ENCODE results near the gene RASD1.

DNA sequence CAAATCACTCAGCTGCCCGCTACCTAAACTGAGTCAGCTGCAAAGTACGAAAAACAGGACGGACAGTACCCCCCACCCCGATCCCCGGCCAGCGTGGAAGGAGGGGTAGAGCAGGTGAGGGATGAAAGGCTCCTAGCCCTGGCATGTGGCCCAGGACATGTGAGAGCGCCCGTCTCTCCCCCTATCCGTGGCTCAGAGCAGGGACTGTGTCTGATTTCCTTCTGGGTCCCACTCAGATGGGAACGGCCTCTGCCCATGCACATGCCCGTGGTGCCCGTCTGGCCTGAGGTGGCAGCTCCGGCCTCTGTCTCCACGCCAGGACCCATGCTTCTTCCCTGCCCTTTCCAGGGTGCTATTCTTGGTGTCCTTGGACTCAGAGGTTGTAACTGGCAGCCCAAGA lies 30.2 kb upstream of the RASD1 start:
- TF ChIP-seq, protein P1, sequence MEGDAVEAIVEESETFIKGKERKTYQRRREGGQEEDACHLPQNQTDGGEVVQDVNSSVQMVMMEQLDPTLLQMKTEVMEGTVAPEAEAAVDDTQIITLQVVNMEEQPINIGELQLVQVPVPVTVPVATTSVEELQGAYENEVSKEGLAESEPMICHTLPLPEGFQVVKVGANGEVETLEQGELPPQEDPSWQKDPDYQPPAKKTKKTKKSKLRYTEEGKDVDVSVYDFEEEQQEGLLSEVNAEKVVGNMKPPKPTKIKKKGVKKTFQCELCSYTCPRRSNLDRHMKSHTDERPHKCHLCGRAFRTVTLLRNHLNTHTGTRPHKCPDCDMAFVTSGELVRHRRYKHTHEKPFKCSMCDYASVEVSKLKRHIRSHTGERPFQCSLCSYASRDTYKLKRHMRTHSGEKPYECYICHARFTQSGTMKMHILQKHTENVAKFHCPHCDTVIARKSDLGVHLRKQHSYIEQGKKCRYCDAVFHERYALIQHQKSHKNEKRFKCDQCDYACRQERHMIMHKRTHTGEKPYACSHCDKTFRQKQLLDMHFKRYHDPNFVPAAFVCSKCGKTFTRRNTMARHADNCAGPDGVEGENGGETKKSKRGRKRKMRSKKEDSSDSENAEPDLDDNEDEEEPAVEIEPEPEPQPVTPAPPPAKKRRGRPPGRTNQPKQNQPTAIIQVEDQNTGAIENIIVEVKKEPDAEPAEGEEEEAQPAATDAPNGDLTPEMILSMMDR (IDR thresholded peaks at IDR 0.05), result no peak
- TF ChIP-seq POLR2A (IDR thresholded peaks at IDR 0.05), result no peak
